T-helper 2 cell treated with Interferon-gamma antibody and Interleukin-4, amounts not matched to agents 5 μg/mL and 100 μg/mL, for 36 hours (primary cell): ENCODE results near the gene PRSS57.
"Not testable (repeated sequence)": the region's sequence is repeated elsewhere in the genome, so short reads cannot be mapped to it uniquely, and the experiment has no call there.

Experiments used
- DNase-seq: peaks from one replicate; pipeline ENCODE4 v3.0.0; 2021; ENCODE audit warnings: low spot score
- H3K27ac Mint-ChIP-seq: one replicate; pipeline ENCODE4 v1.8.0; 2021; ENCODE audit warnings: mild to moderate bottlenecking, mixed read lengths
- H3K27me3 Mint-ChIP-seq: one replicate; pipeline ENCODE4 v1.8.0; 2021; ENCODE audit warnings: low read depth, mixed read lengths
- H3K36me3 Mint-ChIP-seq: one replicate; pipeline ENCODE4 v1.8.0; 2021; ENCODE audit warnings: low read depth, mixed read lengths
- H3K4me1 Mint-ChIP-seq: one replicate; pipeline ENCODE4 v1.8.0; 2021; ENCODE audit warnings: low read depth, mixed read lengths
- H3K4me3 Mint-ChIP-seq: one replicate; pipeline ENCODE4 v1.8.0; 2022; ENCODE audit warnings: mild to moderate bottlenecking, moderate library complexity, mixed read lengths
- H3K9me3 Mint-ChIP-seq: one replicate; pipeline ENCODE4 v1.8.0; 2021; ENCODE audit warnings: mixed read lengths

Gene PRSS57

DNA sequence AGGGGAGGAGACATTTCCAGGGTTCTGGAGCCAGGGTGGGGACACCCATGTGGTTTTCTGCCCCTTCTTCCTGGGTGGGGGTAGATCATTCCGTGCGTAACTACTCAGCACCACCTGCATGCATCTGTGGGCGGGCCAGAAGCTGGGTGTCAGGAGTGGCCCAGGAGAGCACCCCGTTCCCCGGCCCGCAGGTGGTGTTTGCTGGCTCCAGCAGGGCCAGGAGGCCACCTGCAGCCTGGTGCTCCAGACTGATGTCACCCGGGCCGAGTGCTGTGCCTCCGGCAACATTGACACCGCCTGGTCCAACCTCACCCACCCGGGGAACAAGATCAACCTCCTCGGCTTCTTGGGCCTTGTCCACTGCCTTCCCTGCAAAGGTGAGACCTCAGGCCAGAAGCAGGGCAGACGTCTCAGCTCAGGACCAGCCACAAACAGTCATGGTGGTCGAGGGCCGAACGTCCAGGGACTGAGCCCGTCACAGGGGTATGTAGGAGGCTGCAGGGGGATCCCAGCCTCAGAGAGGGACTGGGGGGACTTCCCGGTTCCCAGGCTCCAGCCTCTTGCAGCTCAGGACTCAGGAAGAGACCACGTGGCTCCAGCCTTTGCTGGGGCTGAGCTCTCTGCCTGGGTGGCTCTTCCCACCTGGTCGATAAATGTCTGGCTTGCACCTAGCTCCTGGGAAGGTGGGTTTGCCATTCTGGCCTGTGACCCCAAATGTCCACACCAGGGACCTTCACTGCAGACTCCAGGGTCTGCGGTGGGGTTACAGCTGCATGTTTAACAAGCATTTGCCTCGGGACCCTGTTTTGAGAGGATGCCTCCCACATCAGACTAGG is 17.4 kb downstream of the PRSS57 start:
- peaks cover 14% of the 10 kb centered on the region for H3K27me3 Mint-ChIP-seq
- DNase-seq = no peak
- H3K36me3 Mint-ChIP-seq = no peaks in the 10 kb centered on the region
- H3K4me1 Mint-ChIP-seq = peaks cover 4% of the 10 kb centered on the region
- no peak overlapping the region for H3K27ac Mint-ChIP-seq
- no peaks in the 10 kb centered on the region for H3K9me3 Mint-ChIP-seq
- no peak overlapping the region for H3K4me3 Mint-ChIP-seq

- Mint-ChIP-seq H3K4me1 (peaks cover 4% of the 10 kb centered on the region), H3K27ac (no peak overlapping the region), H3K27me3 (peaks cover 14% of the 10 kb centered on the region), H3K9me3 (no peaks in the 10 kb centered on the region), H3K4me3 (no peak overlapping the region), H3K36me3 (no peaks in the 10 kb centered on the region)
- no peak for DNase-seq
These were observed 18.1 kb downstream of the PRSS57 start for GRCh38 chr19:677201-677600.

GRCh38 chr19:676339-677105 is 18.7 kb downstream of the PRSS57 start, which contains the start of gene FSTL3:
FSTL3 (plus strand) TSS chr19:676392; CDS start chr19:676424, 32 bp downstream.
- no peak within 1 kb of the TSS for H3K4me3 Mint-ChIP-seq
- no peak within 1 kb of the TSS for H3K27ac Mint-ChIP-seq
- DNase-seq = no peak
- peaks cover 14% of the 10 kb centered on the region for H3K27me3 Mint-ChIP-seq
- no peaks in the 10 kb centered on the region for H3K36me3 Mint-ChIP-seq
- H3K4me1 Mint-ChIP-seq = peaks cover 4% of the 10 kb centered on the region
- no peaks in the 10 kb centered on the region for H3K9me3 Mint-ChIP-seq

GRCh38 chr19:676007-676338 is 19.3 kb downstream of the PRSS57 start:
- peaks cover 4% of the 10 kb centered on the region for H3K4me1 Mint-ChIP-seq
- no peak overlapping the region for H3K27ac Mint-ChIP-seq
- no peak overlapping the region for H3K4me3 Mint-ChIP-seq
- H3K36me3 Mint-ChIP-seq = no peaks in the 10 kb centered on the region
- no peak for DNase-seq
- H3K27me3 Mint-ChIP-seq = peaks cover 14% of the 10 kb centered on the region
- no peaks in the 10 kb centered on the region for H3K9me3 Mint-ChIP-seq

- Mint-ChIP-seq H3K9me3 (no peaks in the 10 kb centered on the region), H3K36me3 (no peaks in the 10 kb centered on the region), H3K4me3 (no peak overlapping the region), H3K27me3 (peaks cover 14% of the 10 kb centered on the region), H3K27ac (no peak overlapping the region), H3K4me1 (peaks cover 2% of the 10 kb centered on the region)
- DNase-seq = no peak
These were observed 20.7 kb downstream of the PRSS57 start for GRCh38 chr19:674282-675151.

GRCh38 chr19:670609-671075 is 24.6 kb downstream of the PRSS57 start:
- Mint-ChIP-seq H3K27me3 (peaks cover 19% of the 10 kb centered on the region), H3K36me3 (no peaks in the 10 kb centered on the region), H3K4me1 (no peaks in the 10 kb centered on the region), H3K27ac (no peak overlapping the region), H3K9me3 (no peaks in the 10 kb centered on the region), H3K4me3 (no peak overlapping the region)
- no peak for DNase-seq

GRCh38 chr19:668675-669434 is 26.4 kb downstream of the PRSS57 start:
- H3K9me3 Mint-ChIP-seq, H3K27ac Mint-ChIP-seq, H3K4me3 Mint-ChIP-seq, H3K36me3 Mint-ChIP-seq, DNase-seq, H3K4me1 Mint-ChIP-seq: not testable (repeated sequence)
- peaks cover 11% of the 10 kb centered on the region for H3K27me3 Mint-ChIP-seq

DNA sequence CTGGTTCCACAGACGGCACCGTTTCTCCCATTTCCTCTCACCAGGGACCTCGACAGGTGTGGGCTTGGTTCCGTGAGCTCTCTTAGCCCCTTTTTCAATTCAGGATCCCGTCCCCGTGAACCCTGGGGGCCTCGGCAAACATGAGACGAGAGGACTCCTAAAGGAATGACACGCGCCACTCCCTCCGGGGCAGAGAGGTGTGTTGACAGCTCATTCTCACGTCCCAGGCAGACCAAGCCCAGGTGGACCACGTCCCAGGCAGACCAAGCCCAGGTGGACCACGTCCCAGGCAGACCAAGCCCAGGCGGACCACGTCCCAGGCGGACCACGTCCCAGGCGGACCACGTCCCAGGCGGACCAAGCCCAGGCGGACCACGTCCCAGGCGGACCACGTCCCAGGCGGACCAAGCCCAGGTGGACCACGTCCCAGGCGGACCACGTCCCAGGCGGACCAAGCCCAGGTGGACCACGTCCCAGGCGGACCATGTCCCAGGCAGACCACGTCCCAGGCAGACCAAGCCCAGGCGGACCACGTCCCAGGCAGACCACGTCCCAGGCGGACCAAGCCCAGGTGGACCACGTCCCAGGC is 28.2 kb downstream of the PRSS57 start:
- not testable (repeated sequence) for H3K36me3 Mint-ChIP-seq, H3K4me3 Mint-ChIP-seq, H3K27ac Mint-ChIP-seq, DNase-seq, H3K4me1 Mint-ChIP-seq, H3K9me3 Mint-ChIP-seq, H3K27me3 Mint-ChIP-seq

GRCh38 chr19:664913-665443 is 30.3 kb downstream of the PRSS57 start:
- H3K27ac Mint-ChIP-seq = peak overlapping the region; percentile 60
- H3K9me3 Mint-ChIP-seq = no peaks in the 10 kb centered on the region
- H3K27me3 Mint-ChIP-seq = peaks cover 8% of the 10 kb centered on the region
- peaks cover 12% of the 10 kb centered on the region for H3K4me1 Mint-ChIP-seq
- H3K4me3 Mint-ChIP-seq = peak overlapping the region; percentile 18
- H3K36me3 Mint-ChIP-seq = peaks cover 14% of the 10 kb centered on the region
- DNase-seq = peak; percentile 78

GRCh38 chr19:663682-664117 is 31.6 kb downstream of the PRSS57 start:
- Mint-ChIP-seq H3K9me3 (no peaks in the 10 kb centered on the region), H3K4me3 (peak overlapping the region; percentile 84), H3K4me1 (peaks cover 12% of the 10 kb centered on the region), H3K27me3 (peaks cover 5% of the 10 kb centered on the region), H3K27ac (peak overlapping the region; percentile 86), H3K36me3 (peaks cover 14% of the 10 kb centered on the region)
- no peak for DNase-seq

- peaks cover 14% of the 10 kb centered on the region for H3K36me3 Mint-ChIP-seq
- peak; percentile 89 for DNase-seq
- no peaks in the 10 kb centered on the region for H3K9me3 Mint-ChIP-seq
- peaks cover 2% of the 10 kb centered on the region for H3K27me3 Mint-ChIP-seq
- H3K4me3 Mint-ChIP-seq = peak within 1 kb of the TSS; percentile 95
- H3K27ac Mint-ChIP-seq = peak within 1 kb of the TSS; percentile 95
- peaks cover 12% of the 10 kb centered on the region for H3K4me1 Mint-ChIP-seq
These were observed 32.1 kb downstream of the PRSS57 start, which contains the start of gene RNF126 for GRCh38 chr19:662962-663681. RNF126 (minus strand) TSS chr19:663214; CDS start chr19:663121, 93 bp downstream.
